ENCODE measurements around the gene VWC2L. TPM values are rescaled to one million over a fixed set of nuclear protein-coding genes. Genes with fewer than 3 reads are reported as not detected.

The VWC2L gene
- total and polyA plus RNA-seq, 4 donors = not detected

GRCh38 chr2:214382229-214382628, 28.6 kb upstream of the VWC2L start:
- H3K9ac ChIP-seq (ENCODE audit: low read depth in 1 of 2, low read length in 2 of 2) = no peak overlapping the region
- no peak overlapping the region for H3K27ac ChIP-seq (ENCODE audit: low read depth in 1 of 2, low read length in 2 of 2)
- peaks cover 0 to 5% (median 2%) of the 10 kb centered on the region in 4 donors for H3K27me3 ChIP-seq (ENCODE audit: control insufficient read depth in 4 of 4, insufficient read depth in 4 of 4, low read length in 3 of 4)
- H3K9me3 ChIP-seq (ENCODE audit: control insufficient read depth in 4 of 4, low read length in 3 of 4) = no peaks in the 10 kb centered on the region
- no peaks in the 10 kb centered on the region for H3K36me3 ChIP-seq (ENCODE audit: control insufficient read depth in 4 of 4, insufficient read depth in 3 of 4, low read depth in 1 of 4, low read length in 3 of 4)
- H3K4me1 ChIP-seq (ENCODE audit: control insufficient read depth in 4 of 4, insufficient read depth in 4 of 4, low read length in 3 of 4) = no peaks in the 10 kb centered on the region
- TF ChIP-seq, protein P1, sequence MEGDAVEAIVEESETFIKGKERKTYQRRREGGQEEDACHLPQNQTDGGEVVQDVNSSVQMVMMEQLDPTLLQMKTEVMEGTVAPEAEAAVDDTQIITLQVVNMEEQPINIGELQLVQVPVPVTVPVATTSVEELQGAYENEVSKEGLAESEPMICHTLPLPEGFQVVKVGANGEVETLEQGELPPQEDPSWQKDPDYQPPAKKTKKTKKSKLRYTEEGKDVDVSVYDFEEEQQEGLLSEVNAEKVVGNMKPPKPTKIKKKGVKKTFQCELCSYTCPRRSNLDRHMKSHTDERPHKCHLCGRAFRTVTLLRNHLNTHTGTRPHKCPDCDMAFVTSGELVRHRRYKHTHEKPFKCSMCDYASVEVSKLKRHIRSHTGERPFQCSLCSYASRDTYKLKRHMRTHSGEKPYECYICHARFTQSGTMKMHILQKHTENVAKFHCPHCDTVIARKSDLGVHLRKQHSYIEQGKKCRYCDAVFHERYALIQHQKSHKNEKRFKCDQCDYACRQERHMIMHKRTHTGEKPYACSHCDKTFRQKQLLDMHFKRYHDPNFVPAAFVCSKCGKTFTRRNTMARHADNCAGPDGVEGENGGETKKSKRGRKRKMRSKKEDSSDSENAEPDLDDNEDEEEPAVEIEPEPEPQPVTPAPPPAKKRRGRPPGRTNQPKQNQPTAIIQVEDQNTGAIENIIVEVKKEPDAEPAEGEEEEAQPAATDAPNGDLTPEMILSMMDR (IDR thresholded peaks at IDR 0.05; ENCODE audit: low read depth, low read length, missing input control) = no peak
- TF ChIP-seq ATF3 (IDR thresholded peaks at IDR 0.05) (no peak), NR2F2 (IDR thresholded peaks at IDR 0.05) (no peak), ZBTB33 (IDR thresholded peaks at IDR 0.05) (no peak), GABPA (IDR thresholded peaks at IDR 0.05 in 1 of 2, conservative IDR thresholded peaks at IDR 0.05 in 1 of 2) (no peak)
- 66% methylated on average over 2 of the region's 2 CpGs for WGBS
- no peak for DNase-seq (ENCODE audit: low spot score)
- no peak overlapping the region for H3K4me3 ChIP-seq (ENCODE audit: low read depth in 1 of 3, low read length in 3 of 3)

GRCh38 chr2:214386720-214387119, 24.1 kb upstream of the VWC2L start:
- H3K9ac ChIP-seq (ENCODE audit: low read depth in 1 of 2, low read length in 2 of 2) = no peak overlapping the region
- H3K4me3 ChIP-seq (ENCODE audit: low read depth in 1 of 3, low read length in 3 of 3) = no peak overlapping the region
- no peak for TF ChIP-seq HNF4A (conservative IDR thresholded peaks at IDR 0.05)
- no peak for TF ChIP-seq EGR1 (IDR thresholded peaks at IDR 0.05; ENCODE audit: low read depth in 2 of 2)
- no peak for TF ChIP-seq GABPA (IDR thresholded peaks at IDR 0.05 in 1 of 2, conservative IDR thresholded peaks at IDR 0.05 in 1 of 2)
- TF ChIP-seq FOXA1 (IDR thresholded peaks at IDR 0.05) = no peak
- no peak for TF ChIP-seq ZBTB33 (IDR thresholded peaks at IDR 0.05)
- TF ChIP-seq JUND (IDR thresholded peaks at IDR 0.05) = no peak
- no peak for TF ChIP-seq MAX (IDR thresholded peaks at IDR 0.05)
- no peak for TF ChIP-seq HNF4G (IDR thresholded peaks at IDR 0.05)
- TF ChIP-seq NR2F2 (IDR thresholded peaks at IDR 0.05) = no peak
- no peak for TF ChIP-seq REST (IDR thresholded peaks at IDR 0.05)
- TF ChIP-seq RXRA (IDR thresholded peaks at IDR 0.05) = no peak
- no peaks in the 10 kb centered on the region for H3K36me3 ChIP-seq (ENCODE audit: control insufficient read depth in 4 of 4, insufficient read depth in 3 of 4, low read depth in 1 of 4, low read length in 3 of 4)
- no peaks in the 10 kb centered on the region for H3K4me1 ChIP-seq (ENCODE audit: control insufficient read depth in 4 of 4, insufficient read depth in 4 of 4, low read length in 3 of 4)
- no peaks in the 10 kb centered on the region for H3K27me3 ChIP-seq (ENCODE audit: control insufficient read depth in 4 of 4, insufficient read depth in 4 of 4, low read length in 3 of 4)
- no peak for DNase-seq (ENCODE audit: low spot score)
- WGBS = 92% methylated on average over 2 of the region's 2 CpGs
- no peak overlapping the region for H3K27ac ChIP-seq (ENCODE audit: low read depth in 1 of 2, low read length in 2 of 2)
- H3K9me3 ChIP-seq (ENCODE audit: control insufficient read depth in 4 of 4, low read length in 3 of 4) = no peaks in the 10 kb centered on the region
